Esophagus squamous epithelium (tissue), 4 donors: ENCODE results near the gene PDZD7.
A peak's percentile ranks its signal among the peaks of the same experiment; 100 is the strongest.

ENCODE experiments used
- POLR2A ChIP-seq, 4 donors: fragments of 450-650 bp; IDR thresholded peaks; one replicate each; pipeline ENCODE4 v1.6.1; 2017; ENCODE audit warnings: antibody characterized with exemption in 4 of 4, mild to moderate bottlenecking in 4 of 4, moderate library complexity in 3 of 4
- TF ChIP-seq, protein P1 (sequence below), 6 experiments: fragments of 450-650 bp in 4 of 6; fragments of 200-600 bp in 2 of 6; sonication (generic) in 2 of 6; IDR thresholded peaks; one replicate each; pipeline ENCODE4 v1.5.1; 2016 to 2019; ENCODE audit warnings: antibody characterized with exemption in 6 of 6, mild to moderate bottlenecking in 4 of 6, moderate library complexity in 4 of 6

DNA sequence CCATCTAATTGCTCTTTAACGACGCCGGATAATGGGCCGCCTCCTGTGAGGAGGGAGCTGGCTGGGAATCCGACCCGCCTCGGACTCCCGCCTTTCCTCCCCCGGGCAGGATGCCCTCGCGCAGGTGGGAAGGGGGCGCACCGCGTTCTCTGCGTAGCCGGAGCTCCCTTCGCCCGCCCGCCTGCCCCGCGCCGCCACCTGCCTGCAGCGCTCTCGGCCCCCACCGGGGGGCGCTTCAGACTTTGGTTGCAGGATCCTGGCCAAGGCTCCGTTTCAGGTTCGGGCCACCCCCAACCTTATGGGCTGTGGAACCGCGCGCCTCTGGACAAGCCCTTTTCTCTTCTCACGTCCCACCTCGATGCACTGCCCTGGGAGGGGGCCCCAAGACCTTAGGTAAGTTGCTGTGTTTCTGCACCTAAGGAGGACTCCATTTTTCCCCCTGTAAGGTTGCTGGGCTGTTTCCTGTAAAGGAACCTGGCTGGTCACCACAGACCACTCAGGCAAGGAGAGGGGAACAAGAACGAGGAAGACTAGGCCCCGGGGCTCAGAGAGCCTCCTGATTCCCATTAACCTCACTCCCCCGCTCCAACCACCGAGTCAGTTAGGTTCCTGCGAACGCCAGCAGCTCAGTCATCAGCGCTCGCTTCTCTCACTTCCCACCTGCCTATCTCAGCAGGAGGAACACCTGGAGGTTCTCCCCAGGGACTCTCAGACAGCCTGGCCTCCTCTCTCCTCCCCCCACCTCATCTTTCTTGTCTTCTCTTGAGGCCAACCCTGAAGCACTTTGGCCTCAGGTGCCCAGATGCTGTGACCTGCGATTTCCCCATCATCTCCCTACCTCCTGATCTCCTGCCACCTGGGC lies 19.5 kb upstream of the PDZD7 start:
- no peak for TF ChIP-seq POLR2A (IDR thresholded peaks at IDR 0.05)
- TF ChIP-seq, protein P1, sequence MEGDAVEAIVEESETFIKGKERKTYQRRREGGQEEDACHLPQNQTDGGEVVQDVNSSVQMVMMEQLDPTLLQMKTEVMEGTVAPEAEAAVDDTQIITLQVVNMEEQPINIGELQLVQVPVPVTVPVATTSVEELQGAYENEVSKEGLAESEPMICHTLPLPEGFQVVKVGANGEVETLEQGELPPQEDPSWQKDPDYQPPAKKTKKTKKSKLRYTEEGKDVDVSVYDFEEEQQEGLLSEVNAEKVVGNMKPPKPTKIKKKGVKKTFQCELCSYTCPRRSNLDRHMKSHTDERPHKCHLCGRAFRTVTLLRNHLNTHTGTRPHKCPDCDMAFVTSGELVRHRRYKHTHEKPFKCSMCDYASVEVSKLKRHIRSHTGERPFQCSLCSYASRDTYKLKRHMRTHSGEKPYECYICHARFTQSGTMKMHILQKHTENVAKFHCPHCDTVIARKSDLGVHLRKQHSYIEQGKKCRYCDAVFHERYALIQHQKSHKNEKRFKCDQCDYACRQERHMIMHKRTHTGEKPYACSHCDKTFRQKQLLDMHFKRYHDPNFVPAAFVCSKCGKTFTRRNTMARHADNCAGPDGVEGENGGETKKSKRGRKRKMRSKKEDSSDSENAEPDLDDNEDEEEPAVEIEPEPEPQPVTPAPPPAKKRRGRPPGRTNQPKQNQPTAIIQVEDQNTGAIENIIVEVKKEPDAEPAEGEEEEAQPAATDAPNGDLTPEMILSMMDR (IDR thresholded peaks at IDR 0.05), result peak; percentile 77 to 84 (median 83)
